Naive thymus-derived CD4-positive, alpha-beta T cell (primary cell): ENCODE results near the gene MRPL20. TPM values are rescaled to one million over a fixed set of nuclear protein-coding genes. Genes with fewer than 3 reads are reported as not detected.

Source experiments
- ATAC-seq: fragments of 150-1000 bp; cut with Tn5 transposase; 2 replicates; pipeline ENCODE4 v1.10.0; 2021; ENCODE audit warnings: mild to moderate bottlenecking, moderate library complexity
- CTCF ChIA-PET: fragments of 350-600 bp; sonication (Branson Sonifier 250); formaldehyde crosslinking; loops from one replicate; lab custom pipeline; 2021; ENCODE audit warnings: antibody characterized with exemption; lab: Charles Lee
- POLR2A ChIA-PET: fragments of 350-600 bp; sonication (Branson Sonifier 250); formaldehyde crosslinking; loops from one replicate; lab custom pipeline; 2021; ENCODE audit warnings: antibody characterized with exemption, inconsistent platforms; lab: Charles Lee
- DNase-seq, 9 donors: peaks; one replicate each; pipeline versions ENCODE4 v3.0.0 to v3.0.0-alpha.2; 2020 to 2022; ENCODE audit warnings: mixed read lengths in 1 of 9
- H3K27ac ChIP-seq: one replicate; pipeline ENCODE4 v1.7.0; 2013; ENCODE audit warnings: mild to moderate bottlenecking, low read depth, low read length, moderate library complexity
- H3K27me3 ChIP-seq, 2 donors: one replicate each; pipeline ENCODE4 v1.7.0; 2013; ENCODE audit warnings: low read length in 2 of 2, mild to moderate bottlenecking in 2 of 2, moderate library complexity in 2 of 2; ENCODE audit not compliant: control insufficient read depth in 2 of 2, insufficient read depth in 2 of 2
- H3K36me3 ChIP-seq, 3 experiments: 1 replicate in 2 of 3; 2 replicates in 1 of 3; pipeline ENCODE4 v1.7.0; 2013; ENCODE audit warnings: low read length in 3 of 3, mild to moderate bottlenecking in 3 of 3, moderate library complexity in 1 of 3; ENCODE audit not compliant: insufficient read depth in 3 of 3, control insufficient read depth in 2 of 3
- H3K4me1 ChIP-seq, 2 donors: one replicate each; pipeline ENCODE4 v1.7.0; 2013; ENCODE audit warnings: low read length in 2 of 2, mild to moderate bottlenecking in 2 of 2, moderate library complexity in 1 of 2; ENCODE audit not compliant: control insufficient read depth in 2 of 2, insufficient read depth in 2 of 2
- H3K4me3 ChIP-seq: 2 replicates; pipeline ENCODE4 v1.7.0; 2013; ENCODE audit warnings: mild to moderate bottlenecking, low read length
- H3K9me3 ChIP-seq, 3 experiments: 1 replicate in 2 of 3; 2 replicates in 1 of 3; pipeline ENCODE4 v1.7.0; 2013; ENCODE audit warnings: low read length in 3 of 3; ENCODE audit not compliant: control insufficient read depth in 2 of 3
- H3K27ac Mint-ChIP-seq, 9 donors: one replicate each; pipeline ENCODE4 v1.8.0; 2020 to 2022; ENCODE audit warnings: mixed read lengths in 9 of 9, mild to moderate bottlenecking in 8 of 9, moderate library complexity in 5 of 9, inconsistent platforms in 2 of 9
- H3K27me3 Mint-ChIP-seq, 5 donors: one replicate each; pipeline ENCODE4 v1.8.0; 2021 to 2022; ENCODE audit warnings: mixed read lengths in 5 of 5, mild to moderate bottlenecking in 1 of 5
- H3K36me3 Mint-ChIP-seq, 5 donors: one replicate each; pipeline ENCODE4 v1.8.0; 2020 to 2022; ENCODE audit warnings: mixed read lengths in 5 of 5, mild to moderate bottlenecking in 3 of 5, inconsistent platforms in 1 of 5
- H3K4me1 Mint-ChIP-seq, 7 donors: one replicate each; pipeline ENCODE4 v1.8.0; 2020 to 2022; ENCODE audit warnings: mixed read lengths in 7 of 7, mild to moderate bottlenecking in 3 of 7, inconsistent platforms in 1 of 7
- H3K4me3 Mint-ChIP-seq, 10 donors: one replicate each; pipeline ENCODE4 v1.8.0; 2020 to 2022; ENCODE audit warnings: mild to moderate bottlenecking in 10 of 10, mixed read lengths in 10 of 10, moderate library complexity in 6 of 10, inconsistent platforms in 2 of 10
- H3K9me3 Mint-ChIP-seq, 11 donors: one replicate each; pipeline ENCODE4 v1.8.0; 2020 to 2022; ENCODE audit warnings: mixed read lengths in 11 of 11, mild to moderate bottlenecking in 4 of 11, inconsistent platforms in 1 of 11, moderate library complexity in 1 of 11
- intact Hi-C, 2 donors: fragments of 100-400 bp; cut with micrococcal nuclease; formaldehyde crosslinking; loops; one replicate each; pipeline ENCODE4 v1.15.1; 2023
- polyA plus RNA-seq, 2 donors: library from polyadenylated mRNA; unstranded; fragments of 300-500 nt; fragmentation: Illumina TruSeq; gene quantifications; one replicate each; pipeline ENCODE4 v1.2.3, GENCODE V29; 2021
- total RNA-seq, 6 experiments: library from RNA in 5 of 6; stranded (reverse) in 5 of 6; gene quantifications; 1 replicate in 5 of 6; 2 replicates in 1 of 6; pipeline ENCODE4 v1.2.3 and lab custom pipeline; 2021 to 2026

MRPL20 gene
- total and polyA plus RNA-seq, 7 experiments from 2014 or later: 91.2 to 239 (median 134) TPM

DNA sequence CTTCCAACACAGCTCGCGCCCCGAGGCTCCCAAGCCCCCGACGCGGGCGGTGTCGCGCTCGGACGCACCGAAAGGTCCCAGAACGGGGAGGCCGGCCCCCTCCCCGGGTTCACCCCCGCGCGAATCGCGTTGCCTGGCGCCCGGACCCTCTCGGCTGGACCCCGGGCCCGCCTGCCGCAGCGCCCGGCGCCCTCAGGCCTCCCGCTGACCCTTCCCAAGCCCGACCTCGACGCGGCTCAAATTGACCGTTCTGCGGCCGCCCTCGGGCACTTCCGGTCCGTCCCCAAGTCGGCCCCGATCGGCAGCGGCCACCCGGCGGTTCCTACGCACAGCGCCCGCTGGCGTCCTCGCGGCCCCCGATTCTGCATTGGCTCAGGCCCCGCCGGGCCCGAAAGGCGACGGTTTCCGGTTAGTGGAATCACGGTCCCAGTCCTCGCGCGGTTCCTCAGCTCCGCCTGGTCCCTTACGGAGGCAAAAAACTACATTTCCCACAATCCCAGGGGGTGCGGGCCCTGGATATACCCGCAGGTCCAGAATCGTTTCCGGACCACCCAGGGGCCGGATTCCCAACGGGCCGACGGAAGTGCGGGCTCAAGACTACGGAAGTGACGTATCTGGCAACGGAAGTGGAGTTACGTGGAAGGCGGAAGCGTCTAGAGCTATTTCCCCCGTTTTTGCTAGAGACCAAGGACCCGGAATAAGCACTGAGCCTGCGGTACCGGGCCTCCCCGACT is 32.0 kb downstream of the MRPL20 start, which contains the start of gene AURKAIP1:
AURKAIP1 (minus strand) TSS at position 279 of the 734 bp plus-strand sequence. CDS start 451 bp downstream, outside the sequence.
- no peaks in the 10 kb centered on the region for H3K27me3 ChIP-seq
- H3K27ac ChIP-seq: peak within 1 kb of the TSS; percentile 88
- POLR2A ChIA-PET: interaction anchor here (0.5 to 4.5 kb wide), 22 partner anchors 10 to 434 kb away, joined by 3 to 59 read pairs (median 4); partner anchors contain the start of genes B3GALT6, C1orf159, CCNL2 and DVL1
- peaks cover 18 to 35% of the 10 kb centered on the region in 2 donors for H3K4me1 ChIP-seq
- peaks cover 0 to 37% (median 21%) of the 10 kb centered on the region in 7 donors for H3K4me1 Mint-ChIP-seq
- intact Hi-C loops: loop anchor here (1.0 to 10.0 kb wide), 12 partner anchors 24 to 416 kb away; partner anchors contain the start of genes C1orf159 (in 2 of the 2), CCNL2 (in 2 of the 2), MRPL20 (in 2 of the 2) and PUSL1 (in 2 of the 2)
- H3K27me3 Mint-ChIP-seq: peaks cover 0 to 2% (median 0%) of the 10 kb centered on the region in 5 donors
- peaks cover 0 to 11% (median 4%) of the 10 kb centered on the region in 3 experiments for H3K36me3 ChIP-seq
- H3K36me3 Mint-ChIP-seq: peaks cover 0 to 5% (median 0%) of the 10 kb centered on the region in 5 donors
- no peaks in the 10 kb centered on the region for H3K9me3 ChIP-seq
- H3K9me3 Mint-ChIP-seq: no peaks in the 10 kb centered on the region
- H3K4me3 Mint-ChIP-seq: peak within 1 kb of the TSS; percentile 82 to 96 (median 94)
- DNase-seq (peak; percentile 80 to 98 (median 96)), ATAC-seq (peak; percentile 84)
- peak within 1 kb of the TSS; percentile 91 to 98 (median 97) for H3K27ac Mint-ChIP-seq
- CTCF ChIA-PET: interaction anchor here (0.8 to 1.9 kb wide), 5 partner anchors 22 to 44 kb away, joined by 3 to 6 read pairs (median 5); partner anchors contain the start of gene CCNL2
- peak within 1 kb of the TSS; percentile 74 for H3K4me3 ChIP-seq

DNA sequence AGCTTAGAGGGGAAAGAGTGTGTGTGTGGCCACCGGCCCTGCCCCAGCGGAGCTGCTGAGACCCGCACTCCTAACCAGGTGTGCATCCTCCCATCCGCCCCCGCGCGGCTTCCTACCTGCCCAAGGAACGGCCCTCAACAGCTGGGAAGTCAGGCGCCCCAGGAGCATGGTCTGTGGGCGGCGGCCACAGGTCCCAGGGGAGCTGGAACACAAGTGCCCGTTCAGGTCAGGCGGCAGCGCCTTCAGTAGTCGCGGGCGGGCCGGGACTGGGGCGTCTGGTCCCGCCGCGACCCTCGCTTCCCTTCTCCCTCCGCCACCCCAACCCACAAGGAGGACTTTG is 32.5 kb downstream of the MRPL20 start:
- Mint-ChIP-seq H3K27ac (peak overlapping the region; percentile 43 to 91 (median 86)), H3K36me3 (peaks cover 0 to 5% (median 0%) of the 10 kb centered on the region in 5 donors), H3K9me3 (no peaks in the 10 kb centered on the region), H3K4me1 (peaks cover 0 to 39% (median 23%) of the 10 kb centered on the region in 7 donors), H3K4me3 (peak overlapping the region; percentile 77 to 96 (median 92)), H3K27me3 (peaks cover 0 to 2% (median 0%) of the 10 kb centered on the region in 5 donors)
- Histone ChIP-seq H3K27ac (peak overlapping the region; percentile 88), H3K4me3 (peak overlapping the region; percentile 74), H3K36me3 (peaks cover 0 to 11% (median 4%) of the 10 kb centered on the region in 3 experiments), H3K9me3 (no peaks in the 10 kb centered on the region), H3K4me1 (peaks cover 18 to 35% of the 10 kb centered on the region in 2 donors), H3K27me3 (no peaks in the 10 kb centered on the region)
- no peak for ATAC-seq
- peak in 1 of 9 donors; percentile 38 for DNase-seq
- intact Hi-C loops: loop anchor here (2.0 to 10.0 kb wide), 2 partner anchors 32 to 360 kb away; partner anchors contain the start of genes ISG15 (in 1 of the 2) and MRPL20 (in 1 of the 2)
- ChIA-PET CTCF (interaction anchor here (1.2 to 1.9 kb wide), 3 partner anchors 22 to 33 kb away, joined by 3 to 6 read pairs (median 5); no protein-coding TSS in a partner anchor), POLR2A (interaction anchor here (0.6 to 4.5 kb wide), 17 partner anchors 9 to 361 kb away, joined by 3 to 59 read pairs (median 4); partner anchors contain the start of genes B3GALT6, C1orf159, CCNL2 and DVL1)

DNA sequence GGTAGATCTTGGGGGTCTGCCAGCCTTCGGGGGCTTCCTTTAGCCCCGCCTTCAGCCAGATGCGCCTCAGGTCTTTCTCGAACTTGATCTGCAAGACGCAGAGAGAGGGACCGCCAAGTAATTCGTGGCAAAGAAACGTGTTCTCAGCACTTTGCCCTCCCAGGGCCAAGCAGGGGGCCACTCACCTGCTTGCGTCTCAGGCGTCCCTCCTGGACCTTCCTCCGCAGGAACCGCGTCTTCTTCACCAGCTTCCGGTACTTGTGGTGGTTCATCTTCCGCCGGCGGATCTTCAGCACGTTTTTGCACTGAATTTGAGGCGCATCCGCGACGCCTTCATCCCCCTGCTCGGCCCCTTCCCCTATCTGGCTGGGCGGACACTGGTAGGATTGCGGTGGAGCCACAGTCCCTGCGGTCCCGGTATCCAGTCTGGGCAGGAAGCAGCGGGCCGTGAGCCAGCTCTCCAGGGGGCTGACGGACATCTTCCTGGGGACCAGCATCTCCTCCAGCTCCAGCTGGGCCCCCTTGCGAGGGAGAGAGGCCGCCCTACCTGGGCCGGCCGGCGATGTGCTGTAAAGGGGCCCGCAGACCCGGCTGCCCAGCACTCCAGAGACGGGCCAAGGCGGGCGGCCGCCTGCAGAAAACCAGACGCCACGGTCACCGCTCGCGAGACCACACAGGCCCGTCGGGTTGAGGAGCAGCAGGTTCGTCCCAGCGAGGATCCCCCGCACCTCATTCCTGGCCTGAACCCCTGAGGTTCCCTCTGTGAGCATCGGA is 33.1 kb downstream of the MRPL20 start:
- DNase-seq: no peak
- Histone ChIP-seq H3K4me1 (peaks cover 18 to 35% of the 10 kb centered on the region in 2 donors), H3K4me3 (peak overlapping the region; percentile 74), H3K27ac (peak overlapping the region; percentile 88), H3K27me3 (no peaks in the 10 kb centered on the region), H3K9me3 (no peaks in the 10 kb centered on the region), H3K36me3 (peaks cover 0 to 11% (median 4%) of the 10 kb centered on the region in 3 experiments)
- ATAC-seq: no peak
- no peaks in the 10 kb centered on the region for H3K9me3 Mint-ChIP-seq
- H3K27ac Mint-ChIP-seq: peak overlapping the region; percentile 53 to 91 (median 86)
- H3K27me3 Mint-ChIP-seq: peaks cover 0 to 2% (median 0%) of the 10 kb centered on the region in 5 donors
- intact Hi-C loops: loop anchor here (2.0 to 10.0 kb wide), 3 partner anchors 33 to 359 kb away; partner anchors contain the start of genes ISG15 (in 1 of the 2) and MRPL20 (in 1 of the 2)
- H3K4me1 Mint-ChIP-seq: peaks cover 0 to 39% (median 23%) of the 10 kb centered on the region in 7 donors
- peak overlapping the region; percentile 77 to 96 (median 92) for H3K4me3 Mint-ChIP-seq
- ChIA-PET POLR2A (interaction anchor here (0.6 to 4.5 kb wide), 8 partner anchors 8 to 100 kb away, joined by 3 to 59 read pairs (median 5); partner anchors contain the start of genes CCNL2, MRPL20 and UBE2J2), CTCF (interaction anchor here (1.4 to 1.9 kb wide), 2 partner anchors 26 to 257 kb away, joined by 3 to 6 read pairs; no protein-coding TSS in a partner anchor)
- peaks cover 0 to 5% (median 0%) of the 10 kb centered on the region in 5 donors for H3K36me3 Mint-ChIP-seq

DNA sequence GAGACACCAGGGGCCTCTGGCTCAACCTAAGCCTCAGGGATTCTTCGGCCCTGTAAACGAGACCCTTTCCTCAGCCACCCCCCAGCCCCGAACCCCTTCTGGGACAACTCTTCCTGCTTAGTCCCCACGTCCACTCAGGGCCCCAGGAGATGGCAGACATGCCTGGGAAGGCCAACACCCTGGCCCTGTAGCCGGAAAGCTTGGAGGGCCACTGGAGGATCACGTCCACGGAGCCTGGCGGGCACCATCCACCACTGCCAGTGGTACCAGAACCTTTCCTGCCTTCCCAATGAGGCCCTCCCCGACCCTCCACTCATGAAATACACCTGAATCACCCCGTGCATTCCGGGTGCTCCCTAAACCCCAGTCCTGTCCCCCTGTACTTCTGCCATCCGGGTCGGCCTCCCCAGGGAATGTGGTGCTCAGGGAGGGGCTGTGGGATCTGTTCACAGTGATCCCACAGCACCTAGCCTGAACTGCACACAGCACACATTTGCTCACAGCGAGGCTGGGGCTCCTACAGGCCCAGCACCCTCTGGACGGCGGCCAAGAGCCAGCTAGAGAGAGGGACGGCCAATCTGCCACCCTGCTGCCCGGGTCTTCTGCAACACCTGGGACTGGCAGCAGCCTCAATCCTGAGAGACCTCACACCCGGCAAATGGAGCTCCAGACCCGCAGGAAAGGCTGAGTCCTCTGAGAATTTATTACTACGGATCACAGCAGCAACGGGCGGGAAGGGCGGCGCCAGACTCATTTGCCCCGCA is 33.9 kb downstream of the MRPL20 start:
- H3K4me1 ChIP-seq: peaks cover 18 to 35% of the 10 kb centered on the region in 2 donors
- H3K36me3 ChIP-seq: peaks cover 0 to 11% (median 4%) of the 10 kb centered on the region in 3 experiments
- peaks cover 0 to 2% (median 0%) of the 10 kb centered on the region in 5 donors for H3K27me3 Mint-ChIP-seq
- ChIA-PET CTCF (interaction anchor here (1.1 to 1.4 kb wide), 2 partner anchors 68 to 257 kb away, joined by 3 to 4 read pairs; no protein-coding TSS in a partner anchor), POLR2A (interaction anchor here (1.7 to 3.3 kb wide), 3 partner anchors 21 to 26 kb away, joined by 9 to 59 read pairs (median 13); partner anchors contain the start of gene CCNL2)
- peak overlapping the region; percentile 47 to 96 (median 92) for H3K4me3 Mint-ChIP-seq
- peaks cover 0 to 5% (median 0%) of the 10 kb centered on the region in 5 donors for H3K36me3 Mint-ChIP-seq
- no peak overlapping the region for H3K4me3 ChIP-seq
- H3K27ac ChIP-seq: peak overlapping the region; percentile 88
- H3K4me1 Mint-ChIP-seq: peaks cover 0 to 39% (median 23%) of the 10 kb centered on the region in 7 donors
- intact Hi-C loops: loop anchor here in 1 of 2 donors (2.0 to 10.0 kb wide), 2 partner anchors 340 to 358 kb away; partner anchors contain the start of gene ISG15
- H3K9me3 ChIP-seq: no peaks in the 10 kb centered on the region
- ATAC-seq: no peak
- no peak for DNase-seq
- no peaks in the 10 kb centered on the region for H3K9me3 Mint-ChIP-seq
- H3K27ac Mint-ChIP-seq: peak overlapping the region; percentile 13 to 91 (median 78)
- H3K27me3 ChIP-seq: no peaks in the 10 kb centered on the region
